ENCODE measurements around the gene KYNU. TPM values are rescaled to one million over a fixed set of nuclear protein-coding genes. Genes with fewer than 3 reads are reported as not detected.

Gene KYNU
- total and polyA plus RNA-seq, 2 of the 13 experiments (the other 11 are each of a cell fraction or from before 2014, with no cell fraction given) = 21.9 to 68.6 TPM

DNA sequence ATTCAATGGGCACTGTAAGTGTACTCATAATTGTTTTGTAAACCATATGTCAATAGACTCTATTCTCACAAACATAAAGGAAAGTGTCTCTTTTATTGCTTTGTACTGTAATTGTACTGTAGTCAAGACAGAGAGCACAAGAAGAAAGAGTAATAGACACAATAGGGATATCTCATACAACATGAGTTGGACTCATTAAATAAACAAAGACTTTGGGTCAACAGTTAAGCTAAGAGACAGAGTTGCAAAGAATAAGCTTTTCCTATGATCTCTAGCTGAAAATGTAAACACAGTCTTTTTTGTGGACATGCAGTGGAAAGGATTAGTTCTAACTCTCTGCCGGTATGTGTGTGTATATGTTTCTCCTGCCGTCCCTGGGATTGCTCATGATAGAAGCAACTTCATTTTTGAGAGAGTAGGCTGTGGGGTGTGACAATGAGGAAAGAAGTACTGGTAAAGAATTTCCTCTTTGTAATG, 13.9 kb upstream of the KYNU start (continued):
- TF ChIP-seq SRSF4 (IDR thresholded peaks at IDR 0.05; ENCODE audit: low read depth, low read length, poor library complexity, severe bottlenecking) (no peak), ARHGAP35 (CRISPR knock-in tag; IDR thresholded peaks at IDR 0.05; ENCODE audit: borderline replicate concordance) (no peak), ZSCAN12 (CRISPR knock-in tag; IDR thresholded peaks at IDR 0.05) (no peak), ZNF777 (CRISPR knock-in tag; IDR thresholded peaks at IDR 0.05) (no peak), SRSF9 (IDR thresholded peaks at IDR 0.05; ENCODE audit: borderline replicate concordance, insufficient read depth, low read depth, low read length, poor library complexity, severe bottlenecking) (no peak), ZNF33A (CRISPR knock-in tag; IDR thresholded peaks at IDR 0.05; ENCODE audit: borderline replicate concordance) (peak; percentile 40; the same call in 1 of the 2 replicates), HOXD1 (CRISPR knock-in tag; IDR thresholded peaks at IDR 0.05) (no peak), FOXO1 (CRISPR knock-in tag; IDR thresholded peaks at IDR 0.05) (peak; percentile 88), FOXM1 (CRISPR knock-in tag; IDR thresholded peaks at IDR 0.05) (no peak), NONO (IDR thresholded peaks at IDR 0.05) (no peak), NONO (CRISPR knock-in tag; conservative IDR thresholded peaks at IDR 0.05) (peak; percentile 51; the same call in 1 of the 2 replicates), NAIF1 (CRISPR knock-in tag; IDR thresholded peaks at IDR 0.05; ENCODE audit: borderline replicate concordance) (no peak), RAD51 (IDR thresholded peaks at IDR 0.05; ENCODE audit: borderline replicate concordance) (no peak), SMAD9 (CRISPR knock-in tag; IDR thresholded peaks at IDR 0.05) (no peak), RARG (CRISPR knock-in tag; IDR thresholded peaks at IDR 0.05; ENCODE audit: low read depth) (no peak), RELA (CRISPR knock-in tag; IDR thresholded peaks at IDR 0.05) (no peak), KLF13 (CRISPR knock-in tag; IDR thresholded peaks at IDR 0.05) (no peak), ZNF264 (CRISPR knock-in tag; IDR thresholded peaks at IDR 0.05) (peak; percentile 71; the same call in 1 of the 2 replicates), HDAC1 (CRISPR knock-in tag; IDR thresholded peaks at IDR 0.05) (peak; percentile 72), HDAC2 (CRISPR knock-in tag; IDR thresholded peaks at IDR 0.05) (peak; percentile 96), ARID2 (CRISPR knock-in tag; IDR thresholded peaks at IDR 0.05; ENCODE audit: borderline replicate concordance) (no peak)
- TF ChIP-seq, protein P1, sequence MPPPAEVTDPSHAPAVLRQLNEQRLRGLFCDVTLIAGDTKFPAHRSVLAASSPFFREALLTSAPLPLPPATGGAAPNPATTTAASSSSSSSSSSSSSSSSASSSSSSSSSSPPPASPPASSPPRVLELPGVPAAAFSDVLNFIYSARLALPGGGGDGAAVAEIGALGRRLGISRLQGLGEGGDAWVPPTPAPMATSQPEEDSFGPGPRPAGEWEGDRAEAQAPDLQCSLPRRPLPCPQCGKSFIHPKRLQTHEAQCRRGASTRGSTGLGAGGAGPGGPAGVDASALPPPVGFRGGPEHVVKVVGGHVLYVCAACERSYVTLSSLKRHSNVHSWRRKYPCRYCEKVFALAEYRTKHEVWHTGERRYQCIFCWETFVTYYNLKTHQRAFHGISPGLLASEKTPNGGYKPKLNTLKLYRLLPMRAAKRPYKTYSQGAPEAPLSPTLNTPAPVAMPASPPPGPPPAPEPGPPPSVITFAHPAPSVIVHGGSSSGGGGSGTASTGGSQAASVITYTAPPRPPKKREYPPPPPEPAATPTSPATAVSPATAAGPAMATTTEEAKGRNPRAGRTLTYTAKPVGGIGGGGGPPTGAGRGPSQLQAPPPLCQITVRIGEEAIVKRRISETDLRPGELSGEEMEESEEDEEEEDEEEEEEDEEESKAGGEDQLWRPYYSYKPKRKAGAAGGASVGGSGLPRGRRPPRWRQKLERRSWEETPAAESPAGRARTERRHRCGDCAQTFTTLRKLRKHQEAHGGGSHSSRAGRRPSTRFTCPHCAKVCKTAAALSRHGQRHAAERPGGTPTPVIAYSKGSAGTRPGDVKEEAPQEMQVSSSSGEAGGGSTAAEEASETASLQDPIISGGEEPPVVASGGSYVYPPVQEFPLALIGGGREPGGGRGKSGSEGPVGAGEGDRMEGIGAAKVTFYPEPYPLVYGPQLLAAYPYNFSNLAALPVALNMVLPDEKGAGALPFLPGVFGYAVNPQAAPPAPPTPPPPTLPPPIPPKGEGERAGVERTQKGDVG (CRISPR knock-in tag; IDR thresholded peaks at IDR 0.05; ENCODE audit: borderline replicate concordance) = no peak
- TF ChIP-seq, protein P2, sequence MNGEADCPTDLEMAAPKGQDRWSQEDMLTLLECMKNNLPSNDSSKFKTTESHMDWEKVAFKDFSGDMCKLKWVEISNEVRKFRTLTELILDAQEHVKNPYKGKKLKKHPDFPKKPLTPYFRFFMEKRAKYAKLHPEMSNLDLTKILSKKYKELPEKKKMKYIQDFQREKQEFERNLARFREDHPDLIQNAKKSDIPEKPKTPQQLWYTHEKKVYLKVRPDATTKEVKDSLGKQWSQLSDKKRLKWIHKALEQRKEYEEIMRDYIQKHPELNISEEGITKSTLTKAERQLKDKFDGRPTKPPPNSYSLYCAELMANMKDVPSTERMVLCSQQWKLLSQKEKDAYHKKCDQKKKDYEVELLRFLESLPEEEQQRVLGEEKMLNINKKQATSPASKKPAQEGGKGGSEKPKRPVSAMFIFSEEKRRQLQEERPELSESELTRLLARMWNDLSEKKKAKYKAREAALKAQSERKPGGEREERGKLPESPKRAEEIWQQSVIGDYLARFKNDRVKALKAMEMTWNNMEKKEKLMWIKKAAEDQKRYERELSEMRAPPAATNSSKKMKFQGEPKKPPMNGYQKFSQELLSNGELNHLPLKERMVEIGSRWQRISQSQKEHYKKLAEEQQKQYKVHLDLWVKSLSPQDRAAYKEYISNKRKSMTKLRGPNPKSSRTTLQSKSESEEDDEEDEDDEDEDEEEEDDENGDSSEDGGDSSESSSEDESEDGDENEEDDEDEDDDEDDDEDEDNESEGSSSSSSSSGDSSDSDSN (CRISPR knock-in tag; IDR thresholded peaks at IDR 0.05) = no peak
- TF ChIP-seq, protein P3, sequence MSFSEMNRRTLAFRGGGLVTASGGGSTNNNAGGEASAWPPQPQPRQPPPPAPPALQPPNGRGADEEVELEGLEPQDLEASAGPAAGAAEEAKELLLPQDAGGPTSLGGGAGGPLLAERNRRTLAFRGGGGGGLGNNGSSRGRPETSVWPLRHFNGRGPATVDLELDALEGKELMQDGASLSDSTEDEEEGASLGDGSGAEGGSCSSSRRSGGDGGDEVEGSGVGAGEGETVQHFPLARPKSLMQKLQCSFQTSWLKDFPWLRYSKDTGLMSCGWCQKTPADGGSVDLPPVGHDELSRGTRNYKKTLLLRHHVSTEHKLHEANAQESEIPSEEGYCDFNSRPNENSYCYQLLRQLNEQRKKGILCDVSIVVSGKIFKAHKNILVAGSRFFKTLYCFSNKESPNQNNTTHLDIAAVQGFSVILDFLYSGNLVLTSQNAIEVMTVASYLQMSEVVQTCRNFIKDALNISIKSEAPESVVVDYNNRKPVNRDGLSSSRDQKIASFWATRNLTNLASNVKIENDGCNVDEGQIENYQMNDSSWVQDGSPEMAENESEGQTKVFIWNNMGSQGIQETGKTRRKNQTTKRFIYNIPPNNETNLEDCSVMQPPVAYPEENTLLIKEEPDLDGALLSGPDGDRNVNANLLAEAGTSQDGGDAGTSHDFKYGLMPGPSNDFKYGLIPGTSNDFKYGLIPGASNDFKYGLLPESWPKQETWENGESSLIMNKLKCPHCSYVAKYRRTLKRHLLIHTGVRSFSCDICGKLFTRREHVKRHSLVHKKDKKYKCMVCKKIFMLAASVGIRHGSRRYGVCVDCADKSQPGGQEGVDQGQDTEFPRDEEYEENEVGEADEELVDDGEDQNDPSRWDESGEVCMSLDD (CRISPR knock-in tag; IDR thresholded peaks at IDR 0.05; ENCODE audit: borderline replicate concordance) = no peak; the same call in 1 of the 2 replicates

Measured in HepG2 (cell line).